Muscle of leg (tissue), 11 donors: ENCODE measurements around the gene SERGEF. TPM values are rescaled to one million over a fixed set of nuclear protein-coding genes. Genes with fewer than 3 reads are reported as not detected.
A peak's percentile ranks its signal among the peaks of the same experiment; 100 is the strongest.

ENCODE experiments used
- DNase-seq: peaks from one replicate; pipeline ENCODE4 v3.0.0; 2013
- H3K27ac ChIP-seq: one replicate; pipeline ENCODE4 v1.5.1; 2013; ENCODE audit warnings: mild to moderate bottlenecking, low read length, control low read depth
- H3K27me3 ChIP-seq: one replicate; pipeline ENCODE4 v1.6.1; 2013; ENCODE audit warnings: low read length; ENCODE audit not compliant: control insufficient read depth, insufficient read depth
- H3K36me3 ChIP-seq: one replicate; pipeline ENCODE4 v1.6.1; 2013; ENCODE audit warnings: low read length; ENCODE audit not compliant: control insufficient read depth, insufficient read depth
- H3K4me1 ChIP-seq: one replicate; pipeline ENCODE4 v1.6.1; 2013; ENCODE audit warnings: low read length; ENCODE audit not compliant: control insufficient read depth, insufficient read depth
- H3K4me3 ChIP-seq: one replicate; pipeline ENCODE4 v1.5.1; 2013; ENCODE audit warnings: low read length, control low read depth
- H3K9me3 ChIP-seq: replicated peaks from 2 replicates; pipeline ENCODE4 v1.6.1; 2013; ENCODE audit warnings: low read depth, low read length; ENCODE audit not compliant: control insufficient read depth
- WGBS: methylation state at CpG from one replicate; pipeline ENCODE4 v1.1.5; 2013; ENCODE audit warnings: missing lambda C conversion rate; ENCODE audit not compliant: insufficient coverage; 5-methylcytosine and 5-hydroxymethylcytosine counted together
- polyA plus RNA-seq, 8 donors: library from polyadenylated mRNA; unstranded; fragments of 120-200 nt; gene quantifications; one replicate each; pipeline versions ENCODE4 v1.2.1 to v1.2.3, GENCODE V29; 2013; ENCODE audit warnings: inconsistent platforms in 1 of 8, low replicate concordance in 1 of 8; ENCODE audit not compliant: insufficient read length in 8 of 8, insufficient read depth in 1 of 8
- total RNA-seq: library from RNA; stranded (reverse); fragments of 120-200 nt; gene quantifications from one replicate; pipeline ENCODE4 v1.2.4, GENCODE V29; 2013

SERGEF gene
- total and polyA plus RNA-seq, 9 donors: 8.8 to 15.7 (median 11.9) TPM

DNA sequence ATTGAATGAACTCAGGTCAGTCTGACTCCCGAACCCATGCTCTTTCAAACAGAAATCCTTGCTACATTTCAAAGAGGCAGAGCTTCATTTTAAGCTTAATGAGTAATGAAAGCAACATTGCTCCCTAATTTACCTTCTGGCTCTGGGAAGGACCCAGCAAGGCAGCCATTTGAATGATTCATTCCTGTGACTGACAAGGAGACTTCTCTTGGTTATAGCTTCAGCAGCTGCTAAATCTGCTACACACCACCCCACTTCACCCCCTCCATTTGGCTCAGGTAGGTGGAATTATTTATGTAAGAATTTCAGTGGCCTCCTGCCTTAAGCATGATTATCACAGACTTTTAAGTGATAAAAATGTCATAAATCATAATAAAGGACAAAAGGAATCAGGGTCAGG, 160.6 kb downstream of the SERGEF start:
- DNase-seq: no peak
- Histone ChIP-seq H3K27ac (no peak overlapping the region), H3K4me1 (no peaks in the 10 kb centered on the region), H3K9me3 (no peaks in the 10 kb centered on the region), H3K27me3 (no peaks in the 10 kb centered on the region), H3K4me3 (no peak overlapping the region), H3K36me3 (no peaks in the 10 kb centered on the region)
- WGBS: no CpG with 5 or more reads among the region's 1 CpG

DNA sequence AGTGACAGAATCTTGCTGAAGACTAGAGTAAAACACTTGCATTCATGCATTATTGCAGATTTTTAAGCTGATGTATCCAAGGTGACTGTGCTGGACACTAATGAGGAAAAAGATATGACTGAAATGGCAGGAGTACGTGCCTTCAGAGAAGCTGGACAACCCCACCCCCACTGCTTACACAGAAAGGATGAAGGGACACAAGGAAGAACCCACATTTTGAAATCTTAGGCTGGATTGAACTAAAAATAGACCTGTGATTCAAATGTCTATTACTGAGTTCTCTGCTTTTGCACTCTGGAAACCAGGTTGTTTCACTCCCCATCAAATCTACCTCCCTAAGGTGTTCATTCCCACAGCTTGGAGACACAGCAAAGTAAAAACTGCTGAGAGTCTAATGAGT, 161.2 kb downstream of the SERGEF start:
- H3K36me3 ChIP-seq: no peaks in the 10 kb centered on the region
- H3K9me3 ChIP-seq: no peaks in the 10 kb centered on the region
- no peak overlapping the region for H3K27ac ChIP-seq
- DNase-seq: no peak
- H3K27me3 ChIP-seq: no peaks in the 10 kb centered on the region
- H3K4me1 ChIP-seq: peaks cover 2% of the 10 kb centered on the region
- no peak overlapping the region for H3K4me3 ChIP-seq
- WGBS: no CpG with 5 or more reads among the region's 1 CpG

DNA sequence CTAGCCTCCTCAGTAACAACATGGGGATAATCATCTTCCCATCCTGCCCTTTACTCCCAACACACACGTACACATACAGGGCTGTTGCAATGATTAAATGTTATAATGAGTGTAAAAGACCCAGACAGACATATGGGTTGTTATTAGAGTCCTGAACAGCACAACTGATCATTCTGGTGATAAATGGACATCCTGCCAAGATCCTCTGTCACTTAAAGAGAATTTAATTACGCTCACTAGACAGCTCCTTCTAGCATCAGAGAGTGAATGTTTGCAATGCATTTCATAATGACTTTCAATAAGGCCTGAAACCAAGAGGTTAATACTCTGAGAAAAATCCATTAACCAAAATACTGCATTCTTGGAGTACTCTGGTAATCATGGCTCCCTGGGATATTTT, 162.5 kb downstream of the SERGEF start:
- no peaks in the 10 kb centered on the region for H3K36me3 ChIP-seq
- DNase-seq: no peak

DNA sequence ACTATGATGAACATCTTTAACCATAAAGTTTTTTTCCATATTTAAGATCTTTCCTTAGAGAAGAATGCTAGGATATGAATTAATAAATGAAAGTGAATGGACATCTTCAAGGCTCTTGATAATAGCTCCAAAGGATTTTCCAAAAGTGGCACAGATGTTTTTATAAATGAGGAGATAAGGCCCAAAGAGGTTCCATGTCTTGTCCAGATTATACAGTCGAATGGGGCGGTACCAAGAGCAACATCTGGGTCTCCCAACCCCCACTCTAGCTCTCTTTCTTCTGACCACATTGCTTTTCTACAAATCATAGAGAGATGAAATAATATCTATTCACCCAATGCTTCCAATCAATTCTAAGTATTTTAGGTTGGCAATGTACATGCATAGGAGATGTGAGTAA, 164.1 kb downstream of the SERGEF start:
- peaks cover 4% of the 10 kb centered on the region for H3K4me1 ChIP-seq

More for the DNA sequence above, 162.5 kb downstream of the SERGEF start:
- no peak overlapping the region for H3K4me3 ChIP-seq
- peaks cover 4% of the 10 kb centered on the region for H3K4me1 ChIP-seq
- H3K27me3 ChIP-seq: no peaks in the 10 kb centered on the region
- no CpG with 5 or more reads among the region's 2 CpGs for WGBS
- no peak overlapping the region for H3K27ac ChIP-seq
- H3K9me3 ChIP-seq: no peaks in the 10 kb centered on the region

DNA sequence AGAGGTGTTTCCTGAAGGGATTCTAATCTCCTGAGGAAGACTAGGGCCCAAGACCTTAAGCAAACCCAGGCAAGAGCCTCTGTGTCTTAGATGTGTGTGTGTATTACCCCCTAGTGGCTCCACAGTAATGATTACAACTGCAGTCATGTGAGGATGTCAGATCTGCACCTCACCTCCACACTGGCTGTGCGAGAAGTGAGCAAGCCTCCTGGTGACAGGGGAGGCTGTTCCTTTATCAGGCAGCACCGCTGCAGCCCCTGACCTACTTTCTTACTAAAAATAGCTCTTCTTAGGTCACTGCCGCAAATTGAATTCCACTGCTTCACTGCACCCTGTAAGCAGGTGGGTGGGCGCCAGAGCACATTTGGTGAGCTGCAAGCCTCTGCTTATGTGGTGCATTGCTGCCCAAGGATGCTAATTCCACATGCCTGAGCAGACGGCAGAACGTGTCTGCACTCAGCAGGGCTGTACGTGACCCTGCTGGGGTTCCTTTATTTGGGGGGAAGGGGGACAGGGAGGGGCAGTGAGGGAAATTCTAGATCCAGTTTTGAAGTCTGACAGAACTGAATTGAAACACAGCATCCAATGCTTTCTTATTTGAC, 165.9 kb downstream of the SERGEF start:
- H3K9me3 ChIP-seq: no peaks in the 10 kb centered on the region
- H3K4me3 ChIP-seq: no peak overlapping the region
- peaks cover 4% of the 10 kb centered on the region for H3K4me1 ChIP-seq
- 46% methylated on average over 5 of the region's 7 CpGs for WGBS
- no peaks in the 10 kb centered on the region for H3K27me3 ChIP-seq
- peak; percentile 16 for DNase-seq
- no peaks in the 10 kb centered on the region for H3K36me3 ChIP-seq
- H3K27ac ChIP-seq: no peak overlapping the region

More for the DNA sequence above, 164.1 kb downstream of the SERGEF start:
- Histone ChIP-seq H3K36me3 (no peaks in the 10 kb centered on the region), H3K9me3 (no peaks in the 10 kb centered on the region), H3K4me3 (no peak overlapping the region), H3K27ac (no peak overlapping the region), H3K27me3 (no peaks in the 10 kb centered on the region)
- WGBS: no CpG with 5 or more reads among the region's 2 CpGs
- DNase-seq: no peak

DNA sequence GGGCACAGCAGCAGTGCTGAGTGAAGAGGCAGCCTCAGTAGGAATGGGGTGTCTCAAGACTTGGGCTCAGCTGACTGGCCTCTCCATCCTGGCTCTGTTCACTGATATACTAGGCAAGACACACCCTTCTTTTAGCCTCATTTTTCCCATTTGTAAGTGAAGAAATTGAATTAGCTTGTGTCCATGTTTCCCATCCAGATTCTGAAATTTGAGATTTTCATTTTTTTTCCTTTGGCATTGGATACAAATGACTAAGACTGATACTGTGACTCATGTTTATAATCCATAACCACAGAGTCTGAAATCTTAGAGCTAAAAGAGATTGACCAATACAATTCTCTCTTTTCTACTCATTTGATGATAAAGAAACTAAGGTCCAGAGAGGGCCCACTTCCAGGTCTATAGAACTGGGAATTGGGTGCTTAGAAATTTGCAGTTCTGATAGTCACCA, 167.4 kb downstream of the SERGEF start:
- Histone ChIP-seq H3K4me1 (peaks cover 8% of the 10 kb centered on the region), H3K9me3 (no peaks in the 10 kb centered on the region), H3K27me3 (no peaks in the 10 kb centered on the region), H3K4me3 (no peak overlapping the region), H3K36me3 (no peaks in the 10 kb centered on the region), H3K27ac (no peak overlapping the region)
- DNase-seq: peak; percentile 60

DNA sequence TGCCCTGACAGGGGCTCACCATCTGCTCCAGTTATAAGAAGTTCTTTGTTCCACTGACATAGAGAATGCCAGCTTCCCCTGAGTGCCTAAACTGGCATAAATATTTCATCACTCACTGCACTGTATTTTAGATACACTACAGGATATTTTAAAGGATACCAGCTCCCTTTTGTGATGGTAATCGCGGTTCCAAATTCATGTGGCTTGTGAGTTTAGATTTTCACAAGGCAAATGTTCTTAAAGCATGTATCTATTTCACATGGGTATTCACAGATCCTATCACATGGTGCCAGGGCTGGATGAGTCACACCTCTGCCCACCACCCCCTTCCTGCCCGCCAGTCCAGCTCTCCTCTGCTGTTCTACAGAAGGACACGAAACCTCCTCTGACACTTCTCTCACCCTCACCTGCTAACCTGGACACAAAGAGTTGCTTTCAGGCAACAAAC, 172.7 kb downstream of the SERGEF start:
- H3K27me3 ChIP-seq: no peaks in the 10 kb centered on the region
- no peaks in the 10 kb centered on the region for H3K9me3 ChIP-seq
- DNase-seq: no peak
- H3K36me3 ChIP-seq: no peaks in the 10 kb centered on the region
- H3K4me3 ChIP-seq: no peak overlapping the region
- no peak overlapping the region for H3K27ac ChIP-seq
- WGBS: no CpG with 5 or more reads among the region's 4 CpGs
- peaks cover 10% of the 10 kb centered on the region for H3K4me1 ChIP-seq

DNA sequence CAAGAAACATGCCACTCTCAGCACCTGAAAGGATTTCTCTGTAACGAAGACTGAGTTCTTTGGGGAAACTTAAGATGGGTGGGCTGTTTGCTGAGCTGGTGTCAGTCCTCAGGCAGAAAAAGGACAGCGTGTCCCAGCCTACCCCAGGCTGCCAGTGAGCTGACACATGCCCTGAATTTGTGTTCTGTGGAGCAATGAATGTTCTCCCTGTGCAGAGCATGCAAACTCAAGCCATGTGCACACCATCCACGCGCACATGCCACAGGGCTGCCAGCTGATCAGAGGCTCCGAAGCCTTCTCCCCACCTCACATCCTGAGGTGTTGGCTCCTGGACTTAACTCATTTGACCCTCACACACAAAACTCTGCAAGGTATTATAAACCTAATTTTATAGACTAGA, 173.4 kb downstream of the SERGEF start:
- H3K4me3 ChIP-seq: no peak overlapping the region
- no peak overlapping the region for H3K27ac ChIP-seq
- H3K9me3 ChIP-seq: no peaks in the 10 kb centered on the region
- peak; percentile 12 for DNase-seq
- WGBS: 46% methylated on average over 3 of the region's 5 CpGs
- H3K27me3 ChIP-seq: no peaks in the 10 kb centered on the region
- H3K4me1 ChIP-seq: peaks cover 10% of the 10 kb centered on the region
- H3K36me3 ChIP-seq: no peaks in the 10 kb centered on the region

DNA sequence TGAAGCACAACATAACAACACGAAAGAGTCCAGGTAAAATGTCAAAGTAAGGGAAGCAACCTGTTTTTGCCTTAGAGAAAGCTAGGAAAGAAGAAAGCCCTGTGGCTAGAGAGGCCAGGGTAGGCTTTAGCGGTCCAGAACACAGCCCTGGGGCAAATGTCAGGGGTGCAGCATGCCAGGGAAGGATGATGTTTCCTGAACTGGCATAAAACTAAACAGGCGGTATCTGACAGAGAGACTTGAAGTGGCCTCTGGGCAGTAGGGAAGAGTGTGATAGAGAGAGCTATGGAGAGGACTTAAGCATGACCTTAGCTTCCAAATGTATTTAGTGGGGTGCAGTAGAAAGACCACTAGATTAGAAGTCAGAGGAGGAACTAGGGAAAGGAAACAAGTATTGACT, 174.7 kb downstream of the SERGEF start:
- Histone ChIP-seq H3K27me3 (no peaks in the 10 kb centered on the region), H3K4me3 (no peak overlapping the region), H3K36me3 (no peaks in the 10 kb centered on the region), H3K9me3 (no peaks in the 10 kb centered on the region), H3K27ac (no peak overlapping the region), H3K4me1 (peaks cover 10% of the 10 kb centered on the region)
- WGBS: 100% methylated on average over 3 of the region's 3 CpGs
- DNase-seq: no peak

DNA sequence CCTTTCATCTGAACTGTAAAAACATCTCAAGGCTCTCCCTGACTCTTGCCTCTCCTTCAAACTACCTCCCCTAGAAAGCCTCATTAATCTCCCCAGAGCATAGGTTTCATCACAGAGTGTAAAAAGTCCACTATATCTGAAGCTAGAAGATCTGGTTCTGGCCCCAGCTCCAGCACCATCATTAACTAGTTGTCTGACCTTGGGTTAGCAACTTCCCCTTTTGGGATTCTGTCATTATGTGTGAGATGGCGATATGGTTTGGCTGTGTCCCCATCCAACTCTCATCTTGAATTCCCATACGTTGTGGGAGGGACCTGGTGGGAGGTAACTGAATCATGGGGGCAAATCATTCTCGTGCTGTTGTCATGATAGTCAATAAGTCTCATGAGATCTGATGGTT, 181.0 kb downstream of the SERGEF start:
- Histone ChIP-seq H3K27ac (no peak overlapping the region), H3K4me3 (no peak overlapping the region), H3K4me1 (peaks cover 13% of the 10 kb centered on the region), H3K27me3 (no peaks in the 10 kb centered on the region), H3K9me3 (no peaks in the 10 kb centered on the region), H3K36me3 (no peaks in the 10 kb centered on the region)
- no CpG with 5 or more reads among the region's 3 CpGs for WGBS
- no peak for DNase-seq

DNA sequence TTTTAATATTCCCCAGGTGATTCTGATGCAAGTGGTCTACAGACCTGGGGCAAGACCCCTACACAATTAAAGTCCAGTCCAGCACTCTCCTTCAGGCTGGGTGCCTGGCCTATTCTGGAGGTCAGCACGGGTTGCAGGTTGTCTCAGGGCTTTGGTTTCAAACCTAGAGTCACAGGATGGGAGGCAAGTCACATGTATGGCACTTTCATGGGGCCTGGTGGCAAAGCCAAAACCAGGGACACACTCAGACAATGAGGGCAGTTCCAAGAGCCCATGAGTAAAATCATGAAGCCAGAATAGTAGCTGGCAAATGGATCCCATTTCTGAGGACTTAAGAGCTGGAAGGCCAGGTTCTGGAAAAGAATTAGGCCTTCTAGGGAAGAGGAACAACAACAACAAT, 181.6 kb downstream of the SERGEF start:
- no peak overlapping the region for H3K27ac ChIP-seq
- H3K27me3 ChIP-seq: no peaks in the 10 kb centered on the region
- 90% methylated on average over 1 of the region's 1 CpG for WGBS
- no peak overlapping the region for H3K4me3 ChIP-seq
- H3K36me3 ChIP-seq: no peaks in the 10 kb centered on the region
- no peaks in the 10 kb centered on the region for H3K9me3 ChIP-seq
- H3K4me1 ChIP-seq: peaks cover 13% of the 10 kb centered on the region
- no peak for DNase-seq
